Measurements from ENCODE around the gene PAFAH1B2. TPM values are rescaled to one million over a fixed set of nuclear protein-coding genes. Genes with fewer than 3 reads are reported as not detected.
"Not testable (repeated sequence)": the region's sequence is repeated elsewhere in the genome, so short reads cannot be mapped to it uniquely, and the experiment has no call there.

Gene PAFAH1B2
- total RNA-seq, 1 donor from 2014 or later, result 226 TPM

- Histone ChIP-seq H3K4me3 (ENCODE audit: low read depth, low read length) (no peak overlapping the region), H3K36me3 (ENCODE audit: control insufficient read depth, insufficient read depth, low read length) (no peaks in the 10 kb centered on the region), H3K27me3 (ENCODE audit: control insufficient read depth, insufficient read depth, low read length) (no peaks in the 10 kb centered on the region)
- FAIRE-seq, result no peak
- TF ChIP-seq CTCF (IDR thresholded peaks at IDR 0.05; ENCODE audit: insufficient read depth, low read length, severe bottlenecking), result no peak
- DNase-seq (ENCODE audit: low read depth), result no peak
Observed at GRCh38 chr11:117126223-117126965, 17.7 kb upstream of the PAFAH1B2 start.

- TF ChIP-seq CTCF (IDR thresholded peaks at IDR 0.05; ENCODE audit: insufficient read depth, low read length, severe bottlenecking), result no peak
- no peaks in the 10 kb centered on the region for H3K27me3 ChIP-seq (ENCODE audit: control insufficient read depth, insufficient read depth, low read length)
- no peak for FAIRE-seq
- DNase-seq (ENCODE audit: low read depth), result no peak
- H3K4me3 ChIP-seq (ENCODE audit: low read depth, low read length), result no peak overlapping the region
- H3K36me3 ChIP-seq (ENCODE audit: control insufficient read depth, insufficient read depth, low read length), result no peaks in the 10 kb centered on the region
Observed at GRCh38 chr11:117127171-117127901, 16.8 kb upstream of the PAFAH1B2 start.

- Histone ChIP-seq H3K4me3 (ENCODE audit: low read depth, low read length) (no peak overlapping the region), H3K36me3 (ENCODE audit: control insufficient read depth, insufficient read depth, low read length) (no peaks in the 10 kb centered on the region), H3K27me3 (ENCODE audit: control insufficient read depth, insufficient read depth, low read length) (no peaks in the 10 kb centered on the region)
- FAIRE-seq (no peak), DNase-seq (ENCODE audit: low read depth) (no peak)
- no peak for TF ChIP-seq CTCF (IDR thresholded peaks at IDR 0.05; ENCODE audit: insufficient read depth, low read length, severe bottlenecking)
Observed at GRCh38 chr11:117128289-117128688, 15.8 kb upstream of the PAFAH1B2 start.

GRCh38 chr11:117130396-117130795 lies 13.7 kb upstream of the PAFAH1B2 start:
- not testable (repeated sequence) for H3K27me3 ChIP-seq (ENCODE audit: control insufficient read depth, insufficient read depth, low read length); H3K36me3 ChIP-seq (ENCODE audit: control insufficient read depth, insufficient read depth, low read length); H3K4me3 ChIP-seq (ENCODE audit: low read depth, low read length); FAIRE-seq; DNase-seq (ENCODE audit: low read depth)

- DNase-seq (ENCODE audit: low read depth), result no peak
- no peak for TF ChIP-seq CTCF (IDR thresholded peaks at IDR 0.05; ENCODE audit: insufficient read depth, low read length, severe bottlenecking)
- no peak for FAIRE-seq
- H3K36me3 ChIP-seq (ENCODE audit: control insufficient read depth, insufficient read depth, low read length), result no peaks in the 10 kb centered on the region
- no peaks in the 10 kb centered on the region for H3K27me3 ChIP-seq (ENCODE audit: control insufficient read depth, insufficient read depth, low read length)
- no peak overlapping the region for H3K4me3 ChIP-seq (ENCODE audit: low read depth, low read length)
Observed at GRCh38 chr11:117130879-117131278, 13.2 kb upstream of the PAFAH1B2 start.

GRCh38 chr11:117134431-117134830 lies 9.7 kb upstream of the PAFAH1B2 start:
- Histone ChIP-seq H3K27me3 (ENCODE audit: control insufficient read depth, insufficient read depth, low read length) (no peaks in the 10 kb centered on the region), H3K36me3 (ENCODE audit: control insufficient read depth, insufficient read depth, low read length) (no peaks in the 10 kb centered on the region), H3K4me3 (ENCODE audit: low read depth, low read length) (no peak overlapping the region)
- FAIRE-seq (no peak), DNase-seq (ENCODE audit: low read depth) (no peak)
- no peak for TF ChIP-seq CTCF (IDR thresholded peaks at IDR 0.05; ENCODE audit: insufficient read depth, low read length, severe bottlenecking)

GRCh38 chr11:117134979-117135378 lies 9.1 kb upstream of the PAFAH1B2 start:
- H3K27me3 ChIP-seq (ENCODE audit: control insufficient read depth, insufficient read depth, low read length); DNase-seq (ENCODE audit: low read depth); H3K4me3 ChIP-seq (ENCODE audit: low read depth, low read length); H3K36me3 ChIP-seq (ENCODE audit: control insufficient read depth, insufficient read depth, low read length): not testable (repeated sequence)
- peak; percentile 94 for FAIRE-seq

- peak; percentile 86 for FAIRE-seq
- H3K27me3 ChIP-seq (ENCODE audit: control insufficient read depth, insufficient read depth, low read length); DNase-seq (ENCODE audit: low read depth); H3K36me3 ChIP-seq (ENCODE audit: control insufficient read depth, insufficient read depth, low read length); H3K4me3 ChIP-seq (ENCODE audit: low read depth, low read length): not testable (repeated sequence)
Observed at GRCh38 chr11:117137223-117138086, 6.6 kb upstream of the PAFAH1B2 start.
